Fibroblast of skin of abdomen (primary cell): ENCODE results near the gene AQP6. TPM values are rescaled to one million over a fixed set of nuclear protein-coding genes. Genes with fewer than 3 reads are reported as not detected.

Experiments
- DNase-seq: peaks from one replicate; pipeline ENCODE4 v3.0.0-alpha.2; 2013
- polyA plus RNA-seq, 2 experiments: library from polyadenylated mRNA; unstranded; fragments of 120-200 nt; gene quantifications; one replicate each; pipeline ENCODE4 v1.2.1, GENCODE V29; 2013; ENCODE audit not compliant: insufficient read length in 2 of 2

The AQP6 gene
- not detected for polyA plus RNA-seq (2013, experiment 1 of 2; ENCODE audit: insufficient read length)
- polyA plus RNA-seq (2013, experiment 2 of 2; ENCODE audit: insufficient read length), result not detected

DNA sequence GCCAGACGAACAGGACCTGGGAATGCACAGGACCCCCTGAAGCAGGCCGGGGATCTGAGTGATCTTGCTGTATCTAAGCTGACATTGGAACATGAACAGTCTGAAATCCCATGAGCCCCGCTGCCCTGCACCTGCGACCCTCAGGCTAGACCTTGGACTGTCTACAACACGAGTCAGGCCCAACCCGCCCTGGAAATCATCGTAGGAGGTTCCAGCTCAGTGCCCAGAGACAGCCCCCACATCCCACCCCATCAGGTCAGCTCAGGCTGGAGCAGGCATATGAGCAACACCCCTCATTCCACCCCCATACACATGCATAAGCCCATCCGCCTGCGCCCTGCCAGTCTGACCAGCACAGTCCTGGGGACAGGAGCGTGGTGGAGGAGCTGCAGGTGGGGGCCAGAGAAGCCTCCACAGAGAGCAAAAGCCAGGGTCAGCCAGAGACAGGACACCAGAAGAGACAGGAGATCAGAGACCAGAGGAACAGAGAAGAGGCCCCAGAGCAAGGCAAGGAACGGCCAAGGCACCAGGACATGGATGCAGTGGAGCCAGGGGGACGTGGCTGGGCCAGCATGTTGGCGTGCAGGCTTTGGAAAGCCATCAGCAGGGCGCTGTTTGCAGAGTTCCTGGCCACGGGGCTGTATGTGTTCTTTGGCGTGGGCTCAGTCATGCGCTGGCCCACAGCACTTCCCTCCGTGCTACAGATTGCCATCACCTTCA, at the start of gene AQP6:
Gene AQP6, plus strand, starts transcription at position 307 of the 720 bp plus-strand sequence. Its CDS starts 227 bp downstream, at position 534.
- no peak for DNase-seq

- no peak for DNase-seq
Observed at GRCh38 chr12:49923035-49923644, 49.6 kb upstream of the AQP6 start.

- no peak for DNase-seq
Observed at GRCh38 chr12:49923880-49924556, 48.7 kb upstream of the AQP6 start.

GRCh38 chr12:49924628-49925246, 48.0 kb upstream of the AQP6 start:
- no peak for DNase-seq

DNA sequence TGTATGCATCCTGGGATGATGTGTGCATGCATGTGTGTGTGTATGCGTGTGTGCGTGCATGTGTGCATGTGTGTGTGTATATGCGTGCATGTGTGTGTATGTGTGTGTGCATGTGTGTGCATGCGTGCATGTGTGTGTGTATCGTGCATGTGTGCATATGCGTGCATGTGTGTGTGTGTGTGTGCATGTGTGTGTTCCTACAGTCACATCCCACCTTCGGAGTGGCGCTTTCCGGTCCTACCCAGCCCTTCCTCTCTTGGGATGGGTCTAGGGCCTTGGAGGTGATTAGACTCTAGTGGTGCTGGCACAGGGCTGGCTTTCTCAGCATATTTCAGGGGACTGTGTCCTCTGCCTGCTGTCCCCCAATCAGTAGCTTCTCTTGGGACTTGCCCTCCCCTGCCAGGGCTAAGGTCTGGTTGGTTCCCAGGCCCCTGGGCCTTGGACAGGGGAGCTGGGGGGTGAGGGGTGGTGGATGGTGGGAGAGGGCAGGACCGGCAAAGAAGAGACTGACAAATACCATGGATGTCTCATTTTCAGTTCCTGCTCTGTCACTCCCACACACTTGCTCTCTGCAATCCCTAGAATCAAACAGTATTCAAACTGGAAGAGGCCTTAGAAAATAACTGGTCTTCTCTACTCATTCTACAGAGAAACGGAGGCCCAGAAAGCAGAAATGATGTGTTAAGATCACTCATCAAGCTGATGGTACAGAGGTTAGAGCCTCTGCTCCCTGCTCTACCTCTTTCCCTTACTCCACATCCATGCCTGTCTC, 47.1 kb upstream of the AQP6 start:
- no peak for DNase-seq

GRCh38 chr12:49928471-49928870, 44.3 kb upstream of the AQP6 start:
- DNase-seq, result no peak

DNA sequence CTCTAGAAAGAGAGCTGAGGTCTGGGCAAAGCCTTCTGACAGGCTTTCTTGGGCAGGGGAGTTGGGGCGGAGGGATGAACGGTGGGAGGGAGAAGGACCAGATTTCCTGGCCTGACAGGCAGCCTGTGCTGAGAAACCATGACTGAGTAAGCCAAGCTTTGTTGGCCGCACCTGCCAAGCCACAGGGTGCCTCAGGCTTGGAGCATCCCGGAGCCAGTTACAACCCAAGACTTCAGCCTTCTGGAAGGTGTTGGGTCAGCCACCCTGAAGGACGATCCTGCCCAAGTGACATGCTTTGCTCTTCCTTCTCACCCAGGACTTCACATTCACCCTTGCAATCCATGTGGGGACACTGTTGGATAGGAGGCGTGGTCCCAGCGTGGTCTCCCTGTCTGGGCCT, 43.2 kb upstream of the AQP6 start:
- no peak for DNase-seq

DNA sequence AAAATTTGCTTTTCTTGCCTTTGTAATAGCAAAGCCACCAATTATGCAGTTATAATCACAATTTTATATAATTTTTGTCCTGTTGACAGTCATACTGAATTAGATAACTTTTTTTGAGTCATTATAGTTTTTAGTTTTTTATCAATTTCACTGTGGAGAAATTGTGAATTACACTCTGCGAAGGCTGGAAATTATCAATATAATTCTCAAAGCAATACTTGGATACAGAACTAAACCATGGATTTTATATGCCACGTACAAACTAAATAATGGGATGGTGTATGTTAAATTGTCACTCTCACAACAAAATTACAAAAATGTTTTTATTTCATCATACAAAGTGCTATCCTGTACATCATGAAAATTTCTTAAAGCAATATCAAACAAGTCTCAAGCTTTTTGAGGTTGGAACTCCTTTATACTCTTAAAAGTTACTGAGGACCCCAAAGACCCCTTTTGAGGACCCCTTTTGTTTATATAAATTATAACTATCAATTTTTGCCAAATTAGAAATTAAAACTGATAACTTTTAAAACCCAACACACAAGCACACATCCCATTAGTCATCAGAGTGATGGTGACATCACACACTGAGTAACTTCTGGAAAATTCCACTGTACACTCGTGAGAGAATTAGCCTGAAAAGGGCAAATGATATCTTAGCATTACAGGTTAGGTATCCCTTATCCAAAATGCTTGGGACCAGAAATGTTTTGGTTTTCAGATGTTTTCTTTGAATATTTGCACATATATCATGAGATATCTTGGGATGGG, 42.0 kb upstream of the AQP6 start:
- peak; percentile 50 for DNase-seq

DNA sequence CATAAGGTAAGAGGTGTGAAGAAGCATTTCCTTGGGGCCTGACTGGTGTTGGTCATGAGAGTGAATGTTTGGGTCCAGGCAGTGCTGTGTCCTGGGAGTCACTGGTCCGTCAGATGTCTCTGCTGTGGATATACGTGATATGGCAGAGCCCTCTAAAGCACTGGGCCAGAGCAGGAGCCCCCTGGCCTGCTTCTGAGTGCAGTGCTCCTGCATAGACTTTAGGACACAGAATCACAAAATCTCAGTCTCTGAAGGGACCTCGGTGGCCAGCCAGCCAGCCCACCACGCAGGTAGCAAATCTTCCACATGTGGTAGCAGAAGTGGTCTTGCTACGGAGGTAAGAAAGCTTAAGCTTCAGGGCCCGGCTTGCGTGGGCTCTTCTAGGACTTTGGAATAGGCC, 40.7 kb upstream of the AQP6 start:
- no peak for DNase-seq

DNA sequence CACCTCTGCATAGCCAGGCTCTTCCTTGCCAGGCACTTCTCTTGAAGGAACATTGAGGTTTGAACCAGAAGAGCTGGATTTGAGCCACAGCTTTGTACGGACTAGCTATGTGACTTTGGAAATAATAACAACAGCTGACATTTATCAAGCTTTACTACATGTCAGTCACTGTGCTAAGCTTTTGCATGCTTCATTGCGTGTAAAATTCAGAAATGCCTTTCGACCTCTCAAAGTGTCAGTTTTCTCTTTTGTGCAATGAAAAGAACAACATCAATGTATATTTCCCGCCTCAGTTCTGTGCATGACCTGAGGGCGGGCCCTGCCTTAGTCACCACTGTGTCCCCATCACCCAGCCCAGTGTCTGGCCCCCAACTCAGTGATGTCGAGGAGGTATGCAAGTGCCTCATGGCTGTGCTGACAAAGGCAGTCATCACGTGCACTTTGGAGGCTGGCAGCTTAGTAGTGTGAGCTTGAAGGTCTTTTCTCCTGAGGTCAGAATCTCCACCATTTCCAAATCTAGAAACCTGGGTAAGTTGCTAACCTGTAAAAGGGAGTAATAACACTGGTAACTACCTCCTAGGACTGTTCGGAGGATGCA, 40.1 kb upstream of the AQP6 start:
- no peak for DNase-seq

DNA sequence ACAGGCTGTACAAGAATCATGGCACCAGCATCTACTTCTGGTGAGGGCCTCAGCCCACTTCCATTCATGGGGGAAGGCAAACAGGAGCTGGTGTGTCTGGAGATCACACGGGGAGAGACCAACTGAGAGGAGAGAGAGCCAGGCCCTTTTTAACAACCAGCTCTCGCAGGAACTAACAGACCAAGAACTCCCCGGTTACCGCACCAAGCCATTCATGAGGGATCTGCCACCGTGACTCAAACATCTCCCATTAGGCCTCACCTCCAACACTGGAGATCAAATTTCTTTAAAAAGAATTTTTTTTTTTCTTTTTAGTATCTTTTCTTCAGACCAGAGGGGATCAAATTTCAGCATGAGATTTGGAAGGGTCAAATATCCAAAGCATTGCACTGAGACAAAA, 39.0 kb upstream of the AQP6 start:
- DNase-seq, result peak; percentile 48

- no peak for DNase-seq
Observed at GRCh38 chr12:49934505-49934904, 38.2 kb upstream of the AQP6 start.

GRCh38 chr12:49936925-49937324, 35.8 kb upstream of the AQP6 start:
- DNase-seq, result no peak

DNA sequence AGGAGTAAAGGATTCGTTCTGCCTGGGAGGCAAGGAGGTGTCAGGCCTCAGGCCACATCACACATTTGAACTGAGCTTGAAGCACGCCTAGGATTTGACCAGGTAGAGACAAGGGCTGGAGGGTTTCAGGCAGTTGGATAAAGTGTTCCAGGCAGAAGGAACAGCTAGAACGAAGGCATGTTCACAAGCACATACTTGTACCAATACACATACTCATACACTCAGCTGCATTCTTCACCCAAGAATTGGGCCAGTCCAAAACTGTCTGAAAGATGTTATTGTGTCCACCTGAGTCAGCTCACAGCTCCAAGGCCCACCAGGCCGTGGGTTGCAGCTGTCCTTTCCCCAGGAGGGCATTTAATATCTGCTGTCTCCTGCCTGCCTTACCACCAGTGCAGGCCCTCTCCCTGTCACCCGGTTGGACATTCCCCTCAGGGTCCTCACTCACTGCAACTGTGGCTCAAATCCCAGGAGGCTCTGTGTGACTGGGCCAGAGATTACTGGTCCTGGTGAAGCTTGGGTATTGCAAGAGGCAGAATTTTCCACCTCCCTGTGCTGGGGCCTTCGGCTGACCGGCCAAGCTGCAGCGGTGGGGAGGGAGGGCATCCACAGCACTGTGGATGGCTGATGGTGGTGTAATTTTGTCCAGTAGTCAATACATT, 35.0 kb upstream of the AQP6 start:
- no peak for DNase-seq

- DNase-seq, result no peak
Observed at GRCh38 chr12:49939307-49939706, 33.4 kb upstream of the AQP6 start.

GRCh38 chr12:49939707-49940106, 33.0 kb upstream of the AQP6 start:
- no peak for DNase-seq

- no peak for DNase-seq
Observed at GRCh38 chr12:49941556-49942511, 30.9 kb upstream of the AQP6 start.

DNA sequence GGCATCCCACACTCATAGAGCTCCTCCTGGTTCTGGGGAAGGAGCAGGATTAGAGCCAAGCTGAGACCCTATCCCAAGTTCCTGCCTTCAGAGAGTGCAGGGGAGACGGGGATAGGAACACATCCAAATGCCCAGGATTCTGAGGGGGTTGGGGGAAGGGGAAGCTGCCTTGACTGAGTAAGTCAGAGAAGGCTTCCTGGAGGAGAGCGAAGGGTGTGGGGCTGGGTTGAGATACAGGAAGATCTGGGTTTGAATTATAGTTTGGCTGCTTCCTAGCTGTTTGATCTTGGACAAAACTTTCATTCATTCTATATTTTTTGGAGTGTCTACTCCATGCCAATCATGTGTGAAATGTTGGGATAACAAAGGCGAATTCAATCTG, 30.2 kb upstream of the AQP6 start:
- DNase-seq, result no peak

DNA sequence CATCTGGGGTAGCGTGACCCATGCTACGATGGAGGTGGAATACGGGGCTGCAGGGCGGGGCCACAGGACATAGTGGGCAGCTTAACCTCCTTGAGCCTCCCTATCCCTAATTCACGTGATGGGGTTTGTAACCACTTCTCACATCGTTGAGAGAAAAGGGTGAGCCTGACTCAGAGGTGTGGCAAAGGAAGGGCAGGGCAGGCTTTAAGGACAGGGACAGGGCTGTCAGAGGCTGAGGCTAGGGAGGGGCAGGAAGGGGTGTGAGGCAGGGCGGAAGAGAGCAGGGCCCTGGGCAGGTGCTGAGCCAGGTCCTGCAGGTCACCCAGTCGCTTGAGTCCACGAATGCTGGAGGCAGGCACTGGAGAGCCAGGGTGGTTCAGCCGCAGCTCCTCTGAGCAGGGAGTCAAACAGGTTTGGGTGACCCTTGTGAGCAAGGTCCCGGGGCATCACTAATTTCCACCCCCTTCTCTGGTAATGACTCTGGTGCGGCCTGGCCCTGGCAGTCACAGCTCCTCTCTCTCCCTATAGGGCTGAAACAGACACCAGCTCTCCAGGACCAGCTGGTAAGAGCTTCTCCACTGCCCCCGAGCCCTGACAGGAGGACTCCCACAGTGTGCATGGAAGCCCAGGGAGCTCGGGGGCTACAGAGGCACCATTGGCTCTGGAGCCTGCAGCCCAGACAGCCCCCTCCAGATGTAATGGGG, 29.7 kb upstream of the AQP6 start:
- no peak for DNase-seq
